Measurements from ENCODE around the gene FOXJ1.
"Not testable (repeated sequence)": the region's sequence is repeated elsewhere in the genome, so short reads cannot be mapped to it uniquely, and the experiment has no call there.

FOXJ1 gene, protein sequence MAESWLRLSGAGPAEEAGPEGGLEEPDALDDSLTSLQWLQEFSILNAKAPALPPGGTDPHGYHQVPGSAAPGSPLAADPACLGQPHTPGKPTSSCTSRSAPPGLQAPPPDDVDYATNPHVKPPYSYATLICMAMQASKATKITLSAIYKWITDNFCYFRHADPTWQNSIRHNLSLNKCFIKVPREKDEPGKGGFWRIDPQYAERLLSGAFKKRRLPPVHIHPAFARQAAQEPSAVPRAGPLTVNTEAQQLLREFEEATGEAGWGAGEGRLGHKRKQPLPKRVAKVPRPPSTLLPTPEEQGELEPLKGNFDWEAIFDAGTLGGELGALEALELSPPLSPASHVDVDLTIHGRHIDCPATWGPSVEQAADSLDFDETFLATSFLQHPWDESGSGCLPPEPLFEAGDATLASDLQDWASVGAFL

DNA sequence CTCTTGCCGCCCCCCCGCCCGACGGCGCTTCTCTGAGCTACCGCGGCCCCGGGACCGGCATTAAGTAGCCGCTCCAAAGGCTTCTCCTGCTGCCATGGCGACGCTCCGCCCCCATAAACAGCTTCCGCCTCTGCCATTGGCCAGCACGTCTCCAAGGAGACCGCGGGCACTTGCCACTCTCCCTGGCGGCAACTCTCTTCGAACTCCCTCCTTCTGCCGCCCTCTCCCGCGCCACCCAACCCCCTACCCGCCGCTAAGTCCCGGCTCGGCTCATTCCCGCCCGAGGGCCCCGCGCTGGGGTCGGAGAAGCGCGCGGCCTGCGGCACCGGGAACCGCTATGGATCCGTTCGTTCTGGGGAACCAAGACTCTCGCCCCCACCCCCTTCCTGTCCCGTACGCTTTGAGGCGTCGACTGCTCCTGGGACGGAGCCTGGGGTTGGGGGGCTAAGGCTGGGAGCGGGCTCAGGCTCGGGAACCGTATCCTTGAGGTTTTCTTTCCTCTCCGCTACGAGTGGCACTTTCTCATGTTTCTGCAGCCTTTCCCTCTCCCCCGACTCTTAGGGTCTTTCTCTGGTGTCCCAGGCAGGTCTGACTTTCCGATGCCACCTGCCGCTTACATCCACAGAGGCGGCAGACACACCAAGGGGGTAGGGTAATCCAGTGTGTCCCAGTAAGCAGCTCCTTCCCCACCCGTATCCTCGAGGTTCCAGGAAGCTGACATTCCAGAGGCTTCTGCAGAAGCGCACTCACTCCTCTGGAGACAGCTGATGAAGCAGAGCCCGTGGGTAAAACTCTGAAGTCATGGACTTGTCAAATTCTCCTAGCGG lies at the start of gene FOXJ1:
FOXJ1 (minus strand) TSS at position 34 of the 827 bp plus-strand sequence. CDS start 850 bp downstream, outside the sequence.
- DNase-seq: peak; percentile 93

GRCh38 chr17:76189741-76190140 lies 48.7 kb upstream of the FOXJ1 start:
- DNase-seq: no peak

- DNase-seq: no peak
Measured at GRCh38 chr17:76189247-76189646, 48.2 kb upstream of the FOXJ1 start.

GRCh38 chr17:76188213-76189016 lies 47.4 kb upstream of the FOXJ1 start:
- DNase-seq: no peak

DNA sequence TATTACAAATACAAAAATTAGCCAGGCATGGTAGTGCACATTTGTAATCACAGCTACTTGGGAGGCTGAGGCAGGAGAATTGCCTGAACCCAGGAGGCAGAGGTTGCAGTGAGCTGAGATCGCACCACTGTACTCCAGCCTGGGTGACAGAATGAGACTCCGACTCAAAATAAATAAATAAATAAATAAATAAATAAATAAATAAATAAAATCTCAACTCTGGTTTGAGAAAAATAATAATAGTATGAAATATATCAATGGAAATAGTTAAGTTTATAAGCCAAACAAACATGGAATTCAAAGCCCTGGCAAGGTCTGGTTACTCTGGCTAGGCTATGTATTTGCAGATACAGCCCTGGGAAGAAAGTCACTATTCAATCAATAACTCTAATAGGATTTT lies 45.7 kb upstream of the FOXJ1 start:
- not testable (repeated sequence) for DNase-seq

GRCh38 chr17:76184290-76184689 lies 43.2 kb upstream of the FOXJ1 start:
- DNase-seq: no peak

DNA sequence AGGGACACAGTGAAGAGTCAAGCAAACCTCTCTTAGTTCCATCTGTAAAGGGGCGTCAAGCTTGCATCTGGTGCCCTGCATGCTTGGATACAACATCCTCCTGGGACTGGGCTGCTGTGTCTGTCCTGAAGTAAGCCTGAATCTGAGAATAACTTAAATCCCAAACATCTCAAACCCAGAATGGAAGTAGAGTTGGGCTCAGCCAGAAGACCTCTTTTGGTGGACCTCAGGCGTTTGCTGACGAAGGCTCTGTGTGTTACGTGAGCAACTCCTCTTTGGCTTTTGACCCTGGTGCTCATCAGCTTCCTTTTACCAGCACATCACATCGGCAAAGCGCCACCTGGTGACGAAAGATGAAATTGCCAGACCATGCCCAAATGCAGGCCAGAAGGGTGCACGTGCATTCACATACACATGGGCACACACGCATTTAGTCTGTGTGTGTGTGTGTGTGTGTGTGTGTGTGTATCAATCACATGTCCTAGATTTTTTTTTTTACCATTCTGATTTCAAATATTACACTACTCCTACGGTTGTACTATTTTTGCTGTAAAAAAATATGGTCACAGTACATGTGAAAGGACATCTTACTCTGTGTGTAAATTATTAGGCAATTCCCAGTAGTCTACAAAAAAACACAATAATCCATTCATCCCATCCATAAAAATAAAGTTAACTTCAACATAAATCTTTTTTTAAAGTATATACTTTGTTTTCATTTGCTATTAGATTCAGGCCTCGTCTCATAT lies 41.1 kb upstream of the FOXJ1 start:
- DNase-seq: peak; percentile 87

DNA sequence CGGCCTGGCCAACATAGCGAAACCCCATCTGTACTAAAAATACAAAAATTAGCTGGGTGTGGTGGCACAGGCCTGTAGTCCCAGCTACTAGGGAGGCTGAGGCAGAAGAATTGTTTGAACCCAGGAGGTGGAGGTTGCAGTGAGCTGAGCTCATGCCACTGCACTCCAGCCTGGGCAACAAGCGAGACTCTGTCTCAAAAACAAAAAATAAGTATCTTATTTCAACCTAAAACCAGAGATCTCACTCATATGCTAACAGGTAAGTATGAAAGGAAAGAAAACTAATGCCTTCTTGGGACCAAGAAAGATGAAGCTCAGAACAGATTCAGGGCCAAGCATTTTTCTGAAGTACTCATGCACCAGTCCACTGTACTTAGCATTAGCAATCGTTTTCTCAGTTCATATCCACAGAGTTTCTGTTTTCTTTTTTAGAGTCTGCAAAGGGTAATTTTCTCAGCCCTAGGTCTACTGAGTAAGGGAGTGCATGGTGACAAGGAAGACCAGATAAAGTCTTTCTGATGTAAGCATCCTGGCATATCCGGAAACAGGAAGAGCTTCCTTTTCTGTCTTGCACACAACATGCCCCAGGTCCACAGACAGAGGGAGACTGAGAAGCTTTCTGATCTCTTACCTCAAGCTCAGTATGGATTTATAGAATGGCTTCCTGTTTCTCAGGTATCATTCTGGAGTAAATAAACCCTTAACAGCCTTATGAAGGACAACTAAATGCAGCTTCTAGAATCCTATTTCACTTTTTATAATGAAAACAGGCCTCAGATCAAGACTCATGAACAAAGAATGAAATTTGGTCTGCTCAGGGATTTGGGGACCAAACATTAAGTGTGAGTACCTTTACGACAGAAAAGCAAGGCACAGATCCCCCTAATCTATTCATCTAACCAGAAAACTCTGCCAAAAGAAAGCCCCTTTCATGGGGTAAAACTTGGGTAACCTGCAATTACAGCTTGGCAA lies 38.7 kb upstream of the FOXJ1 start:
- DNase-seq: no peak

DNA sequence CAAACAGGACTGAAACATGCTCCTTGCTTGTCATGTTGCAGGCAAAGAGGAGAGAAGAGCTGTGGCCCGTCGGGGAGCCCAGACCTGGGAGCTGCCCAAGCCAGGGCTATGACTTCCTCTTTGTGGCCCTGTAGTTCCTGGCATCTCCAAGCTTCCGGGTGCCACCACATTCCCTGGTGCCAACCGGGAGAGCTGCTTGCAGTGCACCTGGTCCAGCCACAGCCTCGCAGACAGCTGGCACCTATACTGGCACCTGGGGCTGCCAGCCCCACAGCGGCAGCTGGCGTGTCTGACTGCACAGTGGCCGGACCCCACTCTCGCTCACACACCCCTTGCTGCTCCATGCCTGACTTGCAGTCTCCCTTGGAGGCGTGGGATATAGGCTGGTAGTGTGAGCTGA lies 37.1 kb upstream of the FOXJ1 start:
- no peak for DNase-seq

GRCh38 chr17:76176701-76177574 lies 35.9 kb upstream of the FOXJ1 start:
- DNase-seq: no peak

DNA sequence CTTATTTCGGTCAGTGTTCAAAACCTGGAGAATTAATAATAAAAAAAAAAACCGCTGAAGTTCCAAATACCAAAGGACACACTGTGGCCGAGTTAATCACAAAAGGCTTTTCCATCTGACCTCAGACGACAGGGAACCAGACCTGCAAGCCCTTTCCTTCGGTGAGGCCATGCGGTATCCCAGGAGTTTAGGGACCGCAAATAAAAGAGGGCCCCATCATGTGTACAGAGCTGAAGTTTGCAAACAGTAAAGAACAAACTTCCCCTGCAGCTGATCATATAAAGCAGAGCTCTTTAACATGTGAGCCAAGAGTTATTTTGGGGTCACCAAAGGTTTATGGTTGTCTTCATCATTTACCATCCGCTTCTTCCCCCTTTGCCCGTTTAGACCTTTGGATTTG lies 33.0 kb upstream of the FOXJ1 start:
- DNase-seq: no peak

- no peak for DNase-seq
Measured at GRCh38 chr17:76173474-76173873, 32.4 kb upstream of the FOXJ1 start.

DNA sequence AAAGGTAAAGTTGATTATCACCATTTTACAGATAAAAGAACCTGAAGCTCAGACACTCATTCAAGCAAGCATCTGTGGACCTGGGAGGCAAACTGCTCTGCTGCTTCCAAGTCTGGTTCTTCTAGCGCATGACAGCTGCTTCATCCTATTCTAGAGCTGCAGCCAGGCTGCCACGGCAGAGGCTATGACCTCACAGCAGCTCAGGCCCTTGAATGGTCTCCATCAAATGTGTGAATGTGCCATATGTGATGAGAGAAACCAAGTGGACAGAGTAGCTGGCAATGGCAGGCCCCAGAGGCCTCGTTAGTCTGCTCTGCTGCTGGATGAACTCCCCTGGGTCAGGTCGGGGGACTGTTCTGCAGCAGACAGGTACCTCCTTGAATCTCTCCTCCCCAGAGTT lies 30.7 kb upstream of the FOXJ1 start:
- DNase-seq: no peak

- DNase-seq: no peak
Measured at GRCh38 chr17:76170114-76170513, 29.1 kb upstream of the FOXJ1 start.

DNA sequence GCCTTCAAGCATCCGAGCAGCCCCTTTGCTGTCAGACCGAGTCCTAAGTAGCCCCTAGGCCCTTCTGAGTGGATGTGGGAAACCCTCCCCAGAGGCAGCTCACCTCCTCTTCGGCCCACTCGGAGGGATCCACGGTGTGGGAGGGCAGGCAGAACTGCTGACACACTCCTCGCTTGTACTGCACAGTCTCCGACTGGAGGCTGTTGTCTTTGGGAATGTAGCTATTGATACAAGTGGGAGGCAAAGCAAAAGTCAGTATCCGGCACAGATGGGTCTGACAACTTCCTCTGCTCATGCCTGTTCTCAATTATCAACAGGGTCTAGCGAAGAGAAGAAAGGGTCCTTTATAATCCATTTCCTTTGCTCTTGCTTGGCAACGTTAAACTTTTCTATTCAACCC lies 25.9 kb upstream of the FOXJ1 start:
- no peak for DNase-seq

GRCh38 chr17:76166168-76166567 lies 25.1 kb upstream of the FOXJ1 start:
- no peak for DNase-seq

GRCh38 chr17:76164331-76164730 lies 23.3 kb upstream of the FOXJ1 start:
- no peak for DNase-seq

- DNase-seq: no peak
Measured at GRCh38 chr17:76163919-76164318, 22.9 kb upstream of the FOXJ1 start.

GRCh38 chr17:76161619-76162266 lies 20.7 kb upstream of the FOXJ1 start:
- no peak for DNase-seq

Measured in NCI-H2227 treated with DMSO at 0.1 percent for 48 hours (cell line).